K562 (cell line): ENCODE measurements around the gene CERS4. TPM values are rescaled to one million over a fixed set of nuclear protein-coding genes. Genes with fewer than 3 reads are reported as not detected.

Source experiments
- ATAC-seq: fragments of 200-7000 bp; cut with Tn5 transposase; 3 replicates; pipeline ENCODE4 v1.9.1; 2020; ENCODE audit warnings: moderate library complexity
- BruUV-seq: library from RNA; stranded (reverse); fragments of 400-500 nt; replicated peaks from 2 replicates; lab custom pipeline; 2021; lab: Mats Ljungman, UMichigan
- CTCF ChIA-PET: fragments of 300-600 bp; formaldehyde crosslinking; extraction: SDS; loops from one replicate; lab custom pipeline; 2021; ENCODE audit warnings: low intra/inter-chr PET ratio; lab: Yijun Ruan, JAX
- POLR2A ChIA-PET: fragments of 300-600, 350-650 bp; sonication (Branson Sonifier 250); formaldehyde crosslinking; extraction: SDS; loops from one replicate; lab custom pipeline; 2021; ENCODE audit warnings: antibody characterized with exemption, inconsistent platforms; lab: Yijun Ruan, JAX
- DNase-seq, 4 experiments: peaks; one replicate each; pipeline versions ENCODE4 v3.0.0 to v3.0.0-alpha.2; 2011 to 2018; ENCODE audit warnings: low spot score in 3 of 4, mixed read lengths in 3 of 4; ENCODE audit errors: extremely low read depth in 1 of 4
- FAIRE-seq: peaks from 2 replicates; lab custom pipeline; 2011; peaks lifted over from hg19 to GRCh38; lab: Jason Lieb, UNC
- H2AFZ ChIP-seq: 2 replicates; pipeline ENCODE4 v1.6.0; 2011; ENCODE audit warnings: low read depth, low read length, control low read depth, inconsistent platforms
- H3K27ac ChIP-seq: fragments of 200-600 bp; 3 replicates; pipeline ENCODE4 v1.8.0; 2011; ENCODE audit warnings: low read depth, mild to moderate bottlenecking, control low read depth, inconsistent platforms, low read length, moderate library complexity, mixed read lengths; ENCODE audit errors: extremely low read depth
- H3K27me3 ChIP-seq, 2 experiments: fragments of 300-600 bp in 1 of 2; 2 replicates in 1 of 2; 3 replicates in 1 of 2; pipeline versions ENCODE4 v1.6.0 to v1.8.0; 2011; ENCODE audit warnings: inconsistent platforms in 2 of 2, low read length in 2 of 2, mild to moderate bottlenecking in 1 of 2, mixed read lengths in 1 of 2, moderate library complexity in 1 of 2; ENCODE audit not compliant: control insufficient read depth in 2 of 2, insufficient read depth in 2 of 2
- H3K36me3 ChIP-seq: fragments of 300-600 bp; 3 replicates; pipeline ENCODE4 v1.8.0; 2011; ENCODE audit warnings: mild to moderate bottlenecking, low read length, inconsistent platforms; ENCODE audit not compliant: control insufficient read depth, insufficient read depth
- H3K4me1 ChIP-seq, 2 experiments: fragments of 200-600 bp in 1 of 2; replicated peaks in 1 of 2; 2 replicates in 1 of 2; 3 replicates in 1 of 2; pipeline versions ENCODE4 v1.5.1 to v1.8.0; 2011; ENCODE audit warnings: inconsistent platforms in 2 of 2, low read length in 2 of 2, mild to moderate bottlenecking in 1 of 2, mixed read lengths in 1 of 2, moderate library complexity in 1 of 2; ENCODE audit not compliant: control insufficient read depth in 2 of 2, insufficient read depth in 2 of 2
- H3K4me2 ChIP-seq: 2 replicates; pipeline ENCODE4 v1.6.1; 2011; ENCODE audit warnings: low read length, control low read depth, inconsistent platforms, mixed read lengths; ENCODE audit not compliant: insufficient read depth
- H3K4me3 ChIP-seq: fragments of 200-600 bp; sonication (generic), shearing (Covaris generic); 2 replicates; pipeline ENCODE4 v1.5.1; 2016; ENCODE audit warnings: control low read depth, inconsistent platforms
- H3K79me2 ChIP-seq: fragments of 200-600 bp; 3 replicates; pipeline ENCODE4 v1.8.0; 2011; ENCODE audit warnings: low read length, inconsistent platforms; ENCODE audit not compliant: control insufficient read depth, insufficient read depth
- H3K9ac ChIP-seq, 2 experiments: 2 replicates each; pipeline versions ENCODE4 v1.6.0 to v1.6.1; 2011; ENCODE audit warnings: low read depth in 2 of 2, low read length in 2 of 2, control low read depth in 1 of 2, inconsistent platforms in 1 of 2, mild to moderate bottlenecking in 1 of 2, mixed read lengths in 1 of 2; ENCODE audit not compliant: insufficient read depth in 1 of 2
- H3K9me1 ChIP-seq: one replicate; pipeline ENCODE4 v1.6.0; 2011; ENCODE audit warnings: inconsistent platforms, mild to moderate bottlenecking, low read length, moderate library complexity; ENCODE audit not compliant: control insufficient read depth, insufficient read depth
- H3K9me3 ChIP-seq: replicated peaks from 2 replicates; pipeline ENCODE4 v1.5.1; 2011; ENCODE audit warnings: low read depth, low read length, inconsistent platforms; ENCODE audit not compliant: control insufficient read depth, insufficient read depth
- H4K20me1 ChIP-seq: replicated peaks from 2 replicates; pipeline ENCODE4 v1.6.1; 2011; ENCODE audit warnings: low read length, inconsistent platforms, mixed read lengths; ENCODE audit not compliant: control insufficient read depth, insufficient read depth
- MLX ChIP-seq, 2 experiments: fragments of 450-650 bp in 1 of 2; sonication (generic) in 1 of 2; formaldehyde crosslinking; conservative IDR thresholded peaks; 2 replicates each; pipeline versions ENCODE4 v1.4.0 to v1.8.1; 2020 to 2022; ENCODE audit warnings: mild to moderate bottlenecking in 1 of 2, missing genetic modification reagents in 1 of 2
- RAD51 ChIP-seq: fragments of 450-650 bp; IDR thresholded peaks from 2 replicates; pipeline ENCODE4 v1.7.1; 2016; ENCODE audit warnings: low read depth, mild to moderate bottlenecking, borderline replicate concordance
- SNAPC5 ChIP-seq: fragments of 250-450 bp; sonication (Bioruptor Pico); IDR thresholded peaks from 2 replicates; pipeline ENCODE4 v1.8.0; 2021; ENCODE audit warnings: moderate library complexity, mild to moderate bottlenecking, inconsistent platforms
- YY1 ChIP-seq, 3 experiments: IDR thresholded peaks; 2 replicates each; pipeline ENCODE4 v1.6.1; 2011; ENCODE audit warnings: low read length in 2 of 3, mild to moderate bottlenecking in 2 of 3, moderate library complexity in 2 of 3, borderline replicate concordance in 1 of 3, control low read depth in 1 of 3, low read depth in 1 of 3; ENCODE audit not compliant: insufficient read depth in 3 of 3, insufficient replicate concordance in 2 of 3, control insufficient read depth in 1 of 3, insufficient read length in 1 of 3; ENCODE audit errors: extremely low read depth in 1 of 3
- WGBS: fragments of 100-300 bp; shearing (Covaris generic); methylation state at CpG from one replicate; pipeline ENCODE4 v1.1.6; 2016; ENCODE audit warnings: low coverage, mixed read lengths; ENCODE audit not compliant: insufficient coverage; ENCODE audit errors: missing lambda C conversion rate; 5-methylcytosine and 5-hydroxymethylcytosine counted together
- in situ Hi-C: fragments of 300-500 bp; cut with MboI; formaldehyde crosslinking; loops from 4 replicates; pipeline ENCODE4 v1.15.0; 2018; ENCODE audit warnings: inconsistent platforms, mixed read lengths
- intact Hi-C: fragments of 100-400 bp; cut with micrococcal nuclease; formaldehyde crosslinking; loops from 2 replicates; pipeline ENCODE4 v1.14.2; 2022
- polyA plus RNA-seq, 8 experiments: library from polyadenylated mRNA; depleted of rRNA in 4 of 8; stranded (reverse) in 5 of 8; unstranded in 3 of 8; fragments of >200 nt; fragmentation: Nextera tagmentation in 2 of 8; fragmentation: Illumina TruSeq in 1 of 8; extraction: Ambion mirVana in 2 of 8; extraction: Trizol in 1 of 8; gene quantifications; 2 replicates each; pipeline versions ENCODE4 v1.2.1 to v1.2.3, GENCODE V29; 2011 to 2014; ENCODE audit warnings: inconsistent platforms in 1 of 8, missing spikeins in 1 of 8
- total RNA-seq, 7 experiments: library from RNA; depleted of rRNA in 6 of 7; stranded (reverse); fragments of >200 nt in 6 of 7; fragmentation: Illumina TruSeq in 2 of 7; extraction: Trizol in 2 of 7; gene quantifications; 2 replicates each; pipeline versions ENCODE4 v1.2.1 to v1.2.3, GENCODE V29; 2011 to 2021; ENCODE audit warnings: low replicate concordance in 1 of 7

CERS4 gene
- total and polyA plus RNA-seq, 9 of the 15 experiments (the other 6 are each of a cell fraction or from before 2014, with no cell fraction given), result 0.14 to 4.4 (median 2.9) TPM; not detected in 1

GRCh38 chr19:8308891-8309291 is 99.7 kb downstream of the CERS4 start:
- in situ Hi-C loops, result loop anchor here (5.0 kb wide), 1 partner anchor 42 kb away; no protein-coding TSS in a partner anchor
- Histone ChIP-seq H2AFZ (no peak overlapping the region), H3K36me3 (peaks cover 47% of the 10 kb centered on the region; the same call in 2 of the 3 replicates), H3K27me3 (no peaks in the 10 kb centered on the region), H3K4me2 (peak overlapping the region; percentile 96), H3K4me1 (peaks cover 28 to 58% of the 10 kb centered on the region in 2 experiments; a peak in 4 of 5 replicates), H3K9ac (peak overlapping the region; percentile 62 to 92; a peak in 3 of 4 replicates), H3K4me3 (peak overlapping the region; percentile 51; the same call in 1 of the 2 replicates), H3K9me3 (no peaks in the 10 kb centered on the region), H3K27ac (peak overlapping the region; percentile 85; the same call in 2 of the 3 replicates), H3K9me1 (no peaks in the 10 kb centered on the region), H4K20me1 (no peaks in the 10 kb centered on the region; the same call in 1 of the 2 replicates), H3K79me2 (peaks cover 25% of the 10 kb centered on the region)
- no peak for ATAC-seq
- no peak for DNase-seq
- ChIA-PET POLR2A (interaction anchor here (1.4 to 2.0 kb wide), 2 partner anchors 12 to 15 kb away, joined by 4 to 14 read pairs; partner anchors contain the start of genes NDUFA7 and RPS28), CTCF (no interaction called here)
- FAIRE-seq, result no peak
- intact Hi-C loops, result no loop called here
- BruUV-seq, result no TSS peak
- WGBS, result 64% methylated on average over 15 of the region's 17 CpGs
- no peak for TF ChIP-seq SNAPC5
- no peak for TF ChIP-seq MLX (CRISPR knock-in tag; conservative IDR thresholded peaks at IDR 0.05)
- TF ChIP-seq RAD51, result no peak
- TF ChIP-seq YY1 (IDR thresholded peaks at IDR 0.05; ENCODE audit: borderline replicate concordance in 1 of 3, control insufficient read depth in 1 of 3, extremely low read depth in 1 of 3, insufficient read depth in 3 of 3, insufficient read length in 1 of 3, insufficient replicate concordance in 2 of 3, low read depth in 1 of 3, low read length in 2 of 3), result no peak
